ENCODE results near the gene ATF2.
"Not testable (repeated sequence)": the region's sequence is repeated elsewhere in the genome, so short reads cannot be mapped to it uniquely, and the experiment has no call there.

The ATF2 gene

GRCh38 chr2:175164235-175164634, 3.8 kb downstream of the ATF2 start:
- DNase-seq = no peak

- DNase-seq = no peak
These were observed 9.1 kb downstream of the ATF2 start for GRCh38 chr2:175158894-175159293.

DNA sequence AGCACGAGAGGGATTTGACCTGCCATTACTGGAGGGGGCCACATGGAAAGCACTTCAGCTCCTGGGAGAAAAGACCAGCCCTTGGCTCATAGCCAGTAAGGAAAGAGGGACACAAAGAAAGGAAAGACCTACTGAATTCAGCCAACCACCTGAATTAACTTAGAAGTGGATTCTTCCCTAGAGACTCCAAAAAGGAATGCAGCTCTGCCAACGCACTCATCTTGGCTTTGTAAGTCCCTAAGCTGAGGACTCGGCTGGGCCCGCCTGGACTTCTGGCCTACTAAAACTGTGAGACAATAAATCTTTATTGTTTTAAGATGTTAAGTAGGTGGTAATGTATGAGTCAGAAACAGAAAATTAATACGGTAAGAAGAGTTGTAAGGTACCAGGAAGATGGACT, 11.5 kb downstream of the ATF2 start:
- no peak for DNase-seq

GRCh38 chr2:175154661-175155082, 13.3 kb downstream of the ATF2 start:
- DNase-seq = no peak

- DNase-seq = no peak
These were observed 15.8 kb downstream of the ATF2 start for GRCh38 chr2:175152242-175152641.

- no peak for DNase-seq
These were observed 16.2 kb downstream of the ATF2 start for GRCh38 chr2:175151791-175152190.

GRCh38 chr2:175147186-175147585, 20.8 kb downstream of the ATF2 start:
- no peak for DNase-seq

DNA sequence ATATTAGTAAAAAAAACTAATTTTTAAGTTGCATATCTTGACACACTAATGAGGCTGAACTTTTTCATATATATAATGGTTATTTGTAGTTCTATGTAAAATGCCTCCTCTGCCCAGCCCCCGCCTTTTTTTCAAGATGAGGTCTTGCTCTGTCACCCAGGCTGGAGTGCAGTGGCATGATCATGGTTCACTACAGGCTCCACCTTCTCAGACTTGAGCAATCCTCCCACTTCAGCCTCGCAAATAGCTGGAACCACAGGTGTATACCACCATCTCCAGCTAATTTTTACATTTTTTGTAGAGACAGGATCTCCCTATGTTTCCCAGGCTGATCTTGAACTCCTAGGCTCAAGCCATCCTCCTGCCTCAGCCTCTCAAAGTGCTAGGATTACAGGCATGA, 24.3 kb downstream of the ATF2 start:
- no peak for DNase-seq

DNA sequence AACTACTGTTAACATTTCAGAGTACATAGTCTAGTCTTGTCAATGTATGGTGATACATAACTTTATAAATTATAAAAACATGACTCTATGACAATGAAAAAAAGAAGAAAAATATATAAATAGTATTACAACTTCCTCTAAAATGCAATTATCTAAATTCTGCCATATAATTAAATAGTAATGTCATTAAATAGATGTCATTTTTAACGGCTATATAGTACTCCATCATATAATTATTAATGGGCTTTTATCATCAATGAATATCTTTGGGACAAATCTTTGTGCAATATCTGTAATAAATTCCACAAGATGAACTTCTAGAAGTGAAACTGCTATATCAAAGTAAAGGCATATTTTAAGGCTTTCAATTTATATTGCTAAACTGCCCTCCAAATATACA, 24.8 kb downstream of the ATF2 start:
- DNase-seq = no peak

DNA sequence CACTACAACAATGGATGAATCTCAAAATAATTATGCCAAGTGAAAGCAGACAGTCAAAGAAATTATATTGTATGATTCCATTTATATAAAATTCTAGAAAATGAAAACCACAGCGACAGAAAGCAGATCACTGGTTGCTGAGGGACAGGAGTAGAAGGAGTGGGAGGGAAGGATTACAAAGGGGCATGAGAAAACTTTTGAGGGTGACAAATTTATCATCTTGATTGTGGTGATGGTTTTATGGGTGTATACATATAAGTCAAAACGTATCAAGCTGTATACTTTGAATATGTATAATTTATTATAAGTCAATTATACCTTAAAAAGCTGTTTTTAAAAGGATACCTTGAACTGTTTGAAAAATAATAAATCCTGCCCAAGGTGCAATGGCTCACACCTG, 27.7 kb downstream of the ATF2 start:
- DNase-seq = no peak

DNA sequence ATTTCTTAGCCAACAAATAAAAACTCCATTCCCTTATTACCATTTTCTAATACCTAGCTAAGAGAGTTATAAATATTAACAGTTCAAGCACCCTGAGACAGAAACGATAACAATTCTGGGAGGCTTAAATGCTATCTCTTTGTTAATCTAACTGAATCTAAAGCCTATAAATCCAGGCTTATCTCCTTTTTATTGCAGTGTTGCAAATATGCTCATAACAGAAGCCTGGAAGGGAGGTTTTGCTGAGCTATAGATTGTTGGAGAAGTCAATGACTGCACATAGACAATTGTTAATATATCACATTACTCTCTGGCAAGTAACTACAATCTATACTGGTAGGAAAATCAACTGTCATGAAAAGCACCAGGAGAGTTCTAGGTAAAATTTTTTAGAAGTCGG, 30.2 kb downstream of the ATF2 start:
- DNase-seq = no peak

DNA sequence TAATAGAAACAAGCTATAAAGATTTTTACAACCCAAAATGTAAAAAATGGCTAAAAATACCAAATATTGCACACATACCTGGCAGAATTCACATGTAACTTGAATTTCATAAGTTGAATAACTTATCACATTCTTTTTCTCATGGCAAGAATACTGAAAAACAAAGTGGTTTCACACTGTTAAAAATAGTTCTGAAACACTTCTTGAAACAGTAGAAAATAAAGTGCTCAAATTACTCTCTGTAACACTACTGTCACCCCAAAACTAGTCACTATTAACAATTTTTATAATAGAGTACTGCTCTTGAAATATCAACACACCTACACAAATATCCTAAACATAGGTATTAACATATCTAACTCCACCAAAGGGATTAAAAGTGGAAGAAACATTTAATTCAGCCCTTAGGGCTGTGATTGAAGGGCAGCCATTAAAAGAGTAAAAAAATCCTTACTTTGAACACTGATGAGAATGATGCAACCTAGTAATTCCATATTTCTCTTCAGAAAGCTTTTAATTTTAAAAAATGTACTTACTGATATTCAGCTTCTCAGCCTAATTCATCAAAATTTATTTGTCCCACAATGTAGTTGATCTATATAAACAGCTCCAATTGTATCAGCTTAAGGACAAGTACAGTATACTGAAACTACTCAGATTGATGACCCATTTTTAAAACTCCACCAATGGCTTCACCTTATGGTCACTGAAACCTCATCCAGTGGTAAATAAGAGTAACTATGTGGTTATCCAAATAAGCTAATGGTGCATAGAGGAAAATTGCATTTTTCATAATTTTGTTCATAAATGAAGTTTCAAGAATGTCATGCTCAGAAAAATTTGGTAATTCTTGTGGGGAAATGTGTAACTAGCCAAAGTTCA, 31.4 kb downstream of the ATF2 start:
- no peak for DNase-seq

DNA sequence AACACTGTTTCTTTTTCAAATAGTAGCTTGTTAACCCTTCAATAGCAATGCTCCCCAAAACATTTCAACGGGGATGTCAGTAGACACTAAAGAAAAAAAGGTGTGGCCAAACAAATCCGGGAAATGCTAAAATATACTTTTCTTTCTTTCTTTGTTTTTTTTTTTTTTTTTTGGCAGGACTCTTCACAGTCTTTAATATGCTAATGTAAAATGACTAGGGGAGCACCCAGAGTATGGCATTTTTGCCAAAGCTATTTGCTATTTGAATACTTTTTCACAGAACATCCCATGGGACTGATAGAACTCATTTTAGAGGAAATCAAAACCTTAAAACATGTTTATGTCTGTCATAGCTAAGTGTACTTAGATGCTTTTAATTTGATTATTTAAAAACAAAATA, 32.1 kb downstream of the ATF2 start:
- DNase-seq = no peak

DNA sequence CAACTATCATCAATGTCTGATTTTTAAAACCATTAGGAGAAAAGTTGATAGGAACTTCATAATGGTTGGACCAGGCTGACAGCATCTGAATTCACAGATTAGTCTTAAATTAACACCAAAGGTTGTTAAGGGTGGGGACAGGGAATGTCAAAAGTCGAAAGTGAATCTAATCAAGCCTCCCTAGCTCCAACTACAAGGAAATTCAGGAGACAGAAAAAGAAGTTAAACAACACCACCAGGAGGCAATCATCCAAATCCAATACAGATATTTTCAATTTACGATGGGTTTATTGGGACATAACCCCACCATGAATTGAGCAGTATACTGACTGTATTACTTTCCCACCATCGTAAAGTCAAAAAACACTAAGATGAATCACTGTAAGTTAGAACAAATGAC, 32.8 kb downstream of the ATF2 start:
- DNase-seq = no peak

DNA sequence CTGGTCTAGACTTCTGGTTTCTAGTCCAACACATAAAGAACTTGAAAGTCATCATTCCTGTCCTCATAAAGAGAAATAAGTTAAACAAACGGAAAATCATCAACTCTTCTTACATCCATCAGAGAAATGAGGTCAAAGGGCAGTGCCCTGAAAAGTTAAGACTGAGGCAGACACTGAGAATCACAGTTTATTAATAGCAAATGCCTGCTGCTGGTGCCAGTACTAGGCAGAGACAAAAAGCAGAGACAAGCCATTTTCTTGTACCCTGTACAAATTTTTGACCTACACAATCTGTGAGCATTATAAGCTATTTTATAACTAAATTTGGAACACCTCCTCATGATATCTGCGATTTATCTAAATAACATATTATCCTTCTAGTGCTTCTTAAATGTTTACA, 36.8 kb downstream of the ATF2 start:
- DNase-seq = no peak

- DNase-seq = no peak
These were observed 41.3 kb downstream of the ATF2 start for GRCh38 chr2:175126661-175127060.

DNA sequence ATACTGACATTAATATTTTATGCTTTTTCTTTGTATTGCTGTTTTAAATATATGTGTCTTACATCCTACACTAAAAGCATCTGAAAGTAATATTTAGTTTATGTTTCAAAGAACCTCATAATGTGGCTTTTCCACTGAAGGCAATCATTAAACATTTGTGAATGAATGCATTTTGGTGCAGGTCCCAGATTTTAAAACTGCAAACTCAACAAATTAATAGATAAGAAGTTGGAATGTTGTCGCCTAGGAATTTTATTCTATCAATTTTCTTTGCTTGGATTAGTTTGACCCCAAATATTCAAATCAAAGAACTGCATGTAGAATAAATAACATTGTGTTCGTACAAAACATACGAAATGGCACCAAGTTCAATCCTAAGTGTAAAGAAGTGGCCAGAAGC, 44.7 kb downstream of the ATF2 start:
- no peak for DNase-seq

- no peak for DNase-seq
These were observed 56.8 kb downstream of the ATF2 start for GRCh38 chr2:175111200-175111657.

DNA sequence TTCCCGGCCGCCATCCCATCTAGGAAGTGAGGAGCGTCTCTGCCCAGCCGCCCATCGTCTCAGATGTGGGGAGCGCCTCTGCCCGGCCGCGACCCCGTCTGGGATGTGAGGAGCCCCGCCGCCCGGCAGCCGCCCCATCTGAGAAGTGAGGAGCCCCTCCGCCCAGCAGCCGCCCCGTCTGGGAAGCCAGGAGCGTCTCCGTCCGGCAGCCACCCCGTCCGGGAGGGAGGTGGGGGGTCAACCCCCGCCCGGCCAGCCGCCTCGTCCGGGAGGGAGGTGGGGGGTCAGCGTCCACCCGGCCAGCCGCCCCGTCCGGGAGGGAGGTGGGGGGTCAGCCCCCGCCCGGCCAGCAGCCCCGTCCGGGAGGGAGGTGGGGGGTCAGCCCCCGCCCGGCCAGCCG, 59.9 kb downstream of the ATF2 start:
- DNase-seq = not testable (repeated sequence)

DNA sequence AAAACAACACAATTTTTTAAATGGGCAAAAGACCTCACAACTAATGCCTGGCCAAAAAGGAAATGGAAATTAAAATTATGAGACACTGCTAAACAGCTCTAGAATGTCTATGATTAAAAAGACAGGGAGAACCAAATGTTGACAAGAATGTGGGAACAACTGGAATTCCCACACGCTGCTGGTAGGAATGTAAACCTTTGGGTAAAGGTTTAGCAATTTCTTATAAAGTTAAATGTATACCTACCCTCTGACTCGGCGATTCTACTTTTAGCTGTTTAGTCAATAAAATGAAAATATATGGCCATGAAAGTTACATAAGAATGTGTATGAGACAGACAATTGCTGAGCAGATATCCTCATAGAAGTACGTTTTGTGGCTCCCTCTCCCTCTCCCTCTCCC, 60.9 kb downstream of the ATF2 start:
- DNase-seq = no peak

GRCh38 chr2:175103191-175103590, 64.8 kb downstream of the ATF2 start:
- DNase-seq = no peak

GRCh38 chr2:175101514-175101913, 66.5 kb downstream of the ATF2 start:
- no peak for DNase-seq

DNA sequence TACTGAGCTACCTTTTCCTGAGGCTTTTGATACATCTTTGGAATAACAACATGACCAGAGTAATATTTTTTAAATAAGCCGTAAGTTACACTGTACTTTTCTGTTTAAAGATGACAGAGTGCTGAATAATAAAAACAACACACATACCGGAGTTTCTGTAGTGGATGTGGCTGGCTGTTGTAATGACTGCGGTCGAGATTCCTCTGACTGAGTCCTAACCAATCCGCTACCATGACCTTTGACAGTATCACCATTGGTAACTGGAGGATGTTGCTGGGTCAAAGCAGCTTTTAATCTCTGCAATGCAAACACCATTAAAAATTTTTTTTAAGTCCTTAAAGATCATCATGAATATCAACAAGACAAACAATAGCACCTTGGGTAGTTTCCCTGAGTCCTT, 70.7 kb downstream of the ATF2 start:
- DNase-seq = no peak

- DNase-seq = not testable (repeated sequence)
These were observed 83.9 kb downstream of the ATF2 start for GRCh38 chr2:175084117-175084516.

- no peak for DNase-seq
These were observed 87.5 kb downstream of the ATF2 start for GRCh38 chr2:175080479-175080878.

All from stimulated activated CD4-positive, alpha-beta T cell treated with anti-CD3 and anti-CD28 coated beads, Interleukin-2, amount 100 ng/mL, for 48 hours (primary cell).